Endothelial cell (in vitro differentiated cells): ENCODE results near the gene NEDD4L. TPM values are rescaled to one million over a fixed set of nuclear protein-coding genes. Genes with fewer than 3 reads are reported as not detected.

Experiments used
- DNase-seq: peaks from one replicate; pipeline ENCODE4 v3.0.0; 2021; ENCODE audit warnings: low spot score
- H3K27ac Mint-ChIP-seq: one replicate; pipeline ENCODE4 v1.8.0; 2021; ENCODE audit warnings: mixed read lengths, inconsistent platforms; ENCODE audit not compliant: unreplicated experiment
- H3K27me3 Mint-ChIP-seq: one replicate; pipeline ENCODE4 v1.8.0; 2021; ENCODE audit warnings: mild to moderate bottlenecking, moderate library complexity, mixed read lengths, inconsistent platforms; ENCODE audit not compliant: unreplicated experiment
- H3K36me3 Mint-ChIP-seq: one replicate; pipeline ENCODE4 v1.8.0; 2021; ENCODE audit warnings: mild to moderate bottlenecking, low read depth, mixed read lengths, inconsistent platforms; ENCODE audit not compliant: unreplicated experiment
- H3K4me1 Mint-ChIP-seq: one replicate; pipeline ENCODE4 v1.8.0; 2021; ENCODE audit warnings: mild to moderate bottlenecking, mixed read lengths, inconsistent platforms; ENCODE audit not compliant: unreplicated experiment
- H3K4me3 Mint-ChIP-seq: one replicate; pipeline ENCODE4 v1.8.0; 2021; ENCODE audit warnings: mild to moderate bottlenecking, mixed read lengths, inconsistent platforms; ENCODE audit not compliant: unreplicated experiment
- H3K9me3 Mint-ChIP-seq: one replicate; pipeline ENCODE4 v1.8.0; 2021; ENCODE audit warnings: mixed read lengths, inconsistent platforms; ENCODE audit not compliant: unreplicated experiment
- CTCF ChIP-seq: fragments of 200-600 bp; sonication (generic); IDR thresholded peaks from one replicate; pipeline ENCODE4 v1.5.0; 2021; ENCODE audit warnings: antibody characterized with exemption; ENCODE audit not compliant: unreplicated experiment
- total RNA-seq: library from RNA; stranded (reverse); fragmentation: NEBNext Ultra II Directional; extraction: Animal tissue kit (Norgen Biotek cat#: 25700); gene quantifications from one replicate; pipeline ENCODE4 v1.2.1, GENCODE V29; 2021; ENCODE audit not compliant: unreplicated experiment

NEDD4L gene
- total RNA-seq, 1 donor from 2014 or later: 42.8 TPM

- H3K4me1 Mint-ChIP-seq: peaks cover 7% of the 10 kb centered on the region
- no peak overlapping the region for H3K27ac Mint-ChIP-seq
- H3K4me3 Mint-ChIP-seq: no peak overlapping the region
- no peak for DNase-seq
- peaks cover 2% of the 10 kb centered on the region for H3K27me3 Mint-ChIP-seq
- no peaks in the 10 kb centered on the region for H3K36me3 Mint-ChIP-seq
- no peaks in the 10 kb centered on the region for H3K9me3 Mint-ChIP-seq
- no peak for TF ChIP-seq CTCF
Measured at GRCh38 chr18:58187674-58188073, 143.6 kb downstream of the NEDD4L start.

GRCh38 chr18:58188996-58189395 lies 145.0 kb downstream of the NEDD4L start:
- no peak for DNase-seq
- no peaks in the 10 kb centered on the region for H3K9me3 Mint-ChIP-seq
- no peak overlapping the region for H3K27ac Mint-ChIP-seq
- no peak for TF ChIP-seq CTCF
- no peak overlapping the region for H3K4me3 Mint-ChIP-seq
- peaks cover 2% of the 10 kb centered on the region for H3K27me3 Mint-ChIP-seq
- peaks cover 7% of the 10 kb centered on the region for H3K4me1 Mint-ChIP-seq
- H3K36me3 Mint-ChIP-seq: no peaks in the 10 kb centered on the region

- Mint-ChIP-seq H3K9me3 (no peaks in the 10 kb centered on the region), H3K4me3 (no peak overlapping the region), H3K27me3 (peaks cover 2% of the 10 kb centered on the region), H3K36me3 (no peaks in the 10 kb centered on the region), H3K4me1 (peaks cover 18% of the 10 kb centered on the region), H3K27ac (no peak overlapping the region)
- no peak for DNase-seq
- no peak for TF ChIP-seq CTCF
Measured at GRCh38 chr18:58190842-58191530, 147.0 kb downstream of the NEDD4L start.

- H3K4me1 Mint-ChIP-seq: peaks cover 25% of the 10 kb centered on the region
- H3K9me3 Mint-ChIP-seq: no peaks in the 10 kb centered on the region
Measured at GRCh38 chr18:58191626-58192025, 147.6 kb downstream of the NEDD4L start.

More at GRCh38 chr18:58191626-58192025, 147.6 kb downstream of the NEDD4L start:
- H3K27ac Mint-ChIP-seq: no peak overlapping the region
- no peak overlapping the region for H3K4me3 Mint-ChIP-seq
- peaks cover 2% of the 10 kb centered on the region for H3K27me3 Mint-ChIP-seq
- TF ChIP-seq CTCF: no peak
- no peak for DNase-seq
- no peaks in the 10 kb centered on the region for H3K36me3 Mint-ChIP-seq
